ENCODE data around the gene WSB1. TPM values are rescaled to one million over a fixed set of nuclear protein-coding genes. Genes with fewer than 3 reads are reported as not detected.

The WSB1 gene
- total RNA-seq, 1 experiment from 2014 or later, result 35.1 TPM

DNA sequence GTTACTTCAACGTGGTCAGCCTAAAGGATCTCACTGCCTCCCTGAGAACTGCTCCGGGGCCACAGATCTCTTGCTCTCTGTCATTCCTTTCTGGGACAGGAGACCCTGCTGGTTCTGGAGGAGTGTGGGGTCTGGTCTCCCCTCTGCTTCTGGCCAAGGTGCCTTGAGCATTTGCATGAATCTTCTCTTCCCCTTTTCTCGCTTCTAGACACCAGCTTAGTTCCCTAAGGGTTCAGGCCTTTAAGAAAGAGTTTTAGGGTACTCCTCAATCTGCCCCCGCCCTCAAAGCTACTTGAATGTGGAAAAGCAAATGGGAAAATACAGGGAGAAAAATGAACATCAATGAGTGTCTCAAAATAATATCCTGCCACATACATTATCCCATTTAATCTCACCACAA lies 48.1 kb downstream of the WSB1 start:
- Histone ChIP-seq H3K4me2 (ENCODE audit: low read length) (no peak overlapping the region), H3K9ac (ENCODE audit: low read length) (no peak overlapping the region), H3K9me3 (ENCODE audit: low read length) (no peaks in the 10 kb centered on the region), H3K79me2 (ENCODE audit: low read length) (no peaks in the 10 kb centered on the region), H3K27ac (ENCODE audit: low read length) (no peak overlapping the region), H3F3A (ENCODE audit: low read length, unreplicated experiment) (no peaks in the 10 kb centered on the region), H3K9me2 (replicated peaks; ENCODE audit: low read length) (no peaks in the 10 kb centered on the region), H3K27me3 (ENCODE audit: low read length) (no peaks in the 10 kb centered on the region), H4K20me1 (ENCODE audit: low read length) (no peaks in the 10 kb centered on the region), H3K4me1 (ENCODE audit: insufficient read depth, low read length) (peaks cover 8% of the 10 kb centered on the region; the same call in 1 of the 2 replicates), H3K36me3 (ENCODE audit: low read depth, low read length) (no peaks in the 10 kb centered on the region), H2AFZ (ENCODE audit: low read length) (no peak overlapping the region), H3K4me3 (ENCODE audit: low read length) (no peak overlapping the region)
- DNase-seq, result no peak
- no peak for ATAC-seq
- ChIA-PET POLR2A (ENCODE audit: unreplicated experiment) (no interaction called here), CTCF (no interaction called here)
- no peak for TF ChIP-seq EZH2phosphoT487 (IDR thresholded peaks at IDR 0.05; ENCODE audit: borderline replicate concordance, low read length)
- TF ChIP-seq, protein P1, sequence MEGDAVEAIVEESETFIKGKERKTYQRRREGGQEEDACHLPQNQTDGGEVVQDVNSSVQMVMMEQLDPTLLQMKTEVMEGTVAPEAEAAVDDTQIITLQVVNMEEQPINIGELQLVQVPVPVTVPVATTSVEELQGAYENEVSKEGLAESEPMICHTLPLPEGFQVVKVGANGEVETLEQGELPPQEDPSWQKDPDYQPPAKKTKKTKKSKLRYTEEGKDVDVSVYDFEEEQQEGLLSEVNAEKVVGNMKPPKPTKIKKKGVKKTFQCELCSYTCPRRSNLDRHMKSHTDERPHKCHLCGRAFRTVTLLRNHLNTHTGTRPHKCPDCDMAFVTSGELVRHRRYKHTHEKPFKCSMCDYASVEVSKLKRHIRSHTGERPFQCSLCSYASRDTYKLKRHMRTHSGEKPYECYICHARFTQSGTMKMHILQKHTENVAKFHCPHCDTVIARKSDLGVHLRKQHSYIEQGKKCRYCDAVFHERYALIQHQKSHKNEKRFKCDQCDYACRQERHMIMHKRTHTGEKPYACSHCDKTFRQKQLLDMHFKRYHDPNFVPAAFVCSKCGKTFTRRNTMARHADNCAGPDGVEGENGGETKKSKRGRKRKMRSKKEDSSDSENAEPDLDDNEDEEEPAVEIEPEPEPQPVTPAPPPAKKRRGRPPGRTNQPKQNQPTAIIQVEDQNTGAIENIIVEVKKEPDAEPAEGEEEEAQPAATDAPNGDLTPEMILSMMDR (conservative IDR thresholded peaks at IDR 0.05; ENCODE audit: low read depth, low read length), result no peak
- no peak for TF ChIP-seq EZH2 (IDR thresholded peaks at IDR 0.05; ENCODE audit: low read length, unreplicated experiment)
- intact Hi-C loops (cut with micrococcal nuclease), result no loop called here
- no TSS peak for BruUV-seq (replicated peaks)

DNA sequence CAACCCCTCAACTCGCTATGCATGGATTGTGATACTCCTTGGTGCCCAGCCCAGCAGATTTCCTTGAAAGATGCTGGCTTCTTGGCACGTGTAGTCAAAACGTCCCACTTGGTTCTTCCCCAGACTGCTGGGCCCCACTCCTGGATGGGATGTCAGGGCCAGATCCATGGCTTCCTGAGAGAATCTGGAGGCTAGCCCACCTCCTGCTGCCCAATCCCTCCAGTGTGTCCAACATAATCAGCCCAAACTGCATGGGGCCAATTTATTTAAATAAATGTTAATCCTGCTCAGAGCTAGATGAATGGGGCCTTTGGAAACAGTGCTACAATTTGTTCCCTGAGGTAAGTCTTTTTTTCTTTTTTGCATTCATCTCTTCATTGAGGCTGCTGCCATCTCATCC lies 49.4 kb downstream of the WSB1 start:
- intact Hi-C loops (cut with micrococcal nuclease), result no loop called here
- H2AFZ ChIP-seq (ENCODE audit: low read length), result no peak overlapping the region
- DNase-seq (no peak), ATAC-seq (no peak)
- H3K9ac ChIP-seq (ENCODE audit: low read length), result no peak overlapping the region
- no peaks in the 10 kb centered on the region for H3K9me3 ChIP-seq (ENCODE audit: low read length)
- H3F3A ChIP-seq (ENCODE audit: low read length, unreplicated experiment), result no peaks in the 10 kb centered on the region
- H3K36me3 ChIP-seq (ENCODE audit: low read depth, low read length), result no peaks in the 10 kb centered on the region
- H3K4me1 ChIP-seq (ENCODE audit: insufficient read depth, low read length), result peaks cover 8% of the 10 kb centered on the region; the same call in 1 of the 2 replicates
- H3K79me2 ChIP-seq (ENCODE audit: low read length), result no peaks in the 10 kb centered on the region
- H3K27ac ChIP-seq (ENCODE audit: low read length), result no peak overlapping the region
- no peak overlapping the region for H3K4me2 ChIP-seq (ENCODE audit: low read length)
- H3K9me2 ChIP-seq (replicated peaks; ENCODE audit: low read length), result no peaks in the 10 kb centered on the region
- CTCF ChIA-PET, result no interaction called here
- no peaks in the 10 kb centered on the region for H3K27me3 ChIP-seq (ENCODE audit: low read length)
- H3K4me3 ChIP-seq (ENCODE audit: low read length), result no peak overlapping the region
- BruUV-seq (replicated peaks), result no TSS peak
- POLR2A ChIA-PET (ENCODE audit: unreplicated experiment), result no interaction called here
- no peaks in the 10 kb centered on the region for H4K20me1 ChIP-seq (ENCODE audit: low read length)
- TF ChIP-seq, protein P1 (conservative IDR thresholded peaks at IDR 0.05; ENCODE audit: low read depth, low read length), result no peak
- TF ChIP-seq EZH2phosphoT487 (IDR thresholded peaks at IDR 0.05; ENCODE audit: borderline replicate concordance, low read length) (no peak), EZH2 (IDR thresholded peaks at IDR 0.05; ENCODE audit: low read length, unreplicated experiment) (no peak)

DNA sequence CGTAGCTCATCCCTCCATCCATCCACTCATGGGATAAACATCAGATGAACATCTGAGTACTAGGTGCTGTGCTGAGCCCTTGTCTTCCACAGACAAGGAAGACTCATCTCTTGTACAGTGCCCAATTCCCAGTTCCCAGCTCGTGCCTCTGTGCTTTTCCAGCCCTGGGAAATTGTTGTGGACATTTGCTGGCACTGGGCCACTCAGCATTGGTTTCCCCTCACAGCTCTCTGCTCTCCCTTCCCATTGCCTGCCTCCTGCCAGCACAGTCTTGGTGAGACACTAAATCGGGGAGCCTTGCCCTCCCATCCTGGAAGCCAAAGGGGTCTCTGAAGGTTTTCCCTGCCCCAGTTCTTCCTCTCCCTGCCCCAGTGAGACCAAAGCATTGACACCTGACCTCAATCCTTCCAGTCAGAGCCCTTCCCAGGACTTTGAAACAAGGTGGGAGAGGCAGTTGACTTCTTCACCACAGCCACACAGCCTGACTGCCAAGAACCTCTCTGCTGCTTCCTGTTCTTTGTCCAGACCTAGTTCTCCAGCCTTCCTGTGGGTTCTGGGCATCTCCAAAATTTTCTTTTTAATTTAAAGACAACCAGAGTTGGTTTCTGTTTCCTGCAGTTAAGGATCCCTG lies 50.2 kb downstream of the WSB1 start:
- Histone ChIP-seq H3K27me3 (ENCODE audit: low read length) (no peaks in the 10 kb centered on the region), H3K79me2 (ENCODE audit: low read length) (no peaks in the 10 kb centered on the region), H3F3A (ENCODE audit: low read length, unreplicated experiment) (no peaks in the 10 kb centered on the region), H3K4me3 (ENCODE audit: low read length) (no peak overlapping the region), H3K4me2 (ENCODE audit: low read length) (no peak overlapping the region), H3K9me2 (replicated peaks; ENCODE audit: low read length) (no peaks in the 10 kb centered on the region), H3K9me3 (ENCODE audit: low read length) (no peaks in the 10 kb centered on the region), H2AFZ (ENCODE audit: low read length) (no peak overlapping the region), H3K9ac (ENCODE audit: low read length) (no peak overlapping the region), H3K27ac (ENCODE audit: low read length) (no peak overlapping the region), H3K4me1 (ENCODE audit: insufficient read depth, low read length) (peaks cover 8% of the 10 kb centered on the region; the same call in 1 of the 2 replicates), H3K36me3 (ENCODE audit: low read depth, low read length) (no peaks in the 10 kb centered on the region), H4K20me1 (ENCODE audit: low read length) (no peaks in the 10 kb centered on the region)
- DNase-seq, result no peak
- ChIA-PET CTCF (no interaction called here), POLR2A (ENCODE audit: unreplicated experiment) (no interaction called here)
- TF ChIP-seq, protein P1 (conservative IDR thresholded peaks at IDR 0.05; ENCODE audit: low read depth, low read length), result no peak
- TF ChIP-seq EZH2phosphoT487 (IDR thresholded peaks at IDR 0.05; ENCODE audit: borderline replicate concordance, low read length) (no peak), EZH2 (IDR thresholded peaks at IDR 0.05; ENCODE audit: low read length, unreplicated experiment) (no peak)
- intact Hi-C loops (cut with micrococcal nuclease), result no loop called here
- ATAC-seq, result no peak
- BruUV-seq (replicated peaks), result no TSS peak
